T-helper 17 cell (primary cell): ENCODE results near the gene JOSD2. TPM values are rescaled to one million over a fixed set of nuclear protein-coding genes. Genes with fewer than 3 reads are reported as not detected.

Experiments used
- ATAC-seq: fragments of 150-1000 bp; cut with Tn5 transposase; 2 replicates; pipeline ENCODE4 v1.10.0; 2021; ENCODE audit warnings: mild to moderate bottlenecking, moderate library complexity
- DNase-seq, 3 donors: peaks; one replicate each; pipeline versions ENCODE4 v3.0.0 to v3.0.0-alpha.2; 2020 to 2021
- H3K9me3 ChIP-seq: one replicate; pipeline ENCODE4 v1.7.0; 2013; ENCODE audit warnings: low read length, mild to moderate bottlenecking; ENCODE audit not compliant: control insufficient read depth, poor library complexity, severe bottlenecking
- H3K27ac Mint-ChIP-seq: one replicate; pipeline ENCODE4 v1.8.0; 2022; ENCODE audit warnings: mild to moderate bottlenecking, moderate library complexity, mixed read lengths
- H3K27me3 Mint-ChIP-seq: one replicate; pipeline ENCODE4 v1.8.0; 2022; ENCODE audit warnings: mixed read lengths
- H3K36me3 Mint-ChIP-seq: one replicate; pipeline ENCODE4 v1.8.0; 2022; ENCODE audit warnings: low read depth, mixed read lengths
- H3K4me1 Mint-ChIP-seq: one replicate; pipeline ENCODE4 v1.8.0; 2022; ENCODE audit warnings: mild to moderate bottlenecking, mixed read lengths
- H3K4me3 Mint-ChIP-seq: one replicate; pipeline ENCODE4 v1.8.0; 2022; ENCODE audit warnings: mild to moderate bottlenecking, moderate library complexity, mixed read lengths
- total RNA-seq, 4 donors: library from RNA in 2 of 4; stranded (reverse) in 2 of 4; gene quantifications; one replicate each; pipeline ENCODE4 v1.2.3 and lab custom pipeline; 2022 to 2026

The JOSD2 gene
- total RNA-seq, 2 donors from 2014 or later: 14.9 to 18.0 TPM

GRCh38 chr19:50514346-50515167 is 3.6 kb upstream of the JOSD2 start:
- H3K4me1 Mint-ChIP-seq: peaks cover 15% of the 10 kb centered on the region
- H3K9me3 ChIP-seq: no peaks in the 10 kb centered on the region
- H3K36me3 Mint-ChIP-seq: peaks cover 2% of the 10 kb centered on the region
- DNase-seq (no peak), ATAC-seq (no peak)
- no peak overlapping the region for H3K4me3 Mint-ChIP-seq
- H3K27me3 Mint-ChIP-seq: no peaks in the 10 kb centered on the region
- H3K27ac Mint-ChIP-seq: no peak overlapping the region

- peak within 1 kb of the TSS; percentile 27 for H3K27ac Mint-ChIP-seq
- no peak within 1 kb of the TSS for H3K4me3 Mint-ChIP-seq
- DNase-seq: no peak
- no peaks in the 10 kb centered on the region for H3K27me3 Mint-ChIP-seq
- ATAC-seq: no peak
- peaks cover 2% of the 10 kb centered on the region for H3K36me3 Mint-ChIP-seq
- no peaks in the 10 kb centered on the region for H3K9me3 ChIP-seq
- H3K4me1 Mint-ChIP-seq: peaks cover 16% of the 10 kb centered on the region
Measured at GRCh38 chr19:50513746-50514345, 2.9 kb upstream of the JOSD2 start, which contains the start of gene ASPDH. Gene ASPDH, minus strand, starts transcription at chr19:50513913. Its CDS starts 90 bp downstream, at chr19:50513823.

- no peaks in the 10 kb centered on the region for H3K27me3 Mint-ChIP-seq
- ATAC-seq (no peak), DNase-seq (no peak)
- H3K36me3 Mint-ChIP-seq: peaks cover 5% of the 10 kb centered on the region
- no peak overlapping the region for H3K4me3 Mint-ChIP-seq
- peak overlapping the region; percentile 27 for H3K27ac Mint-ChIP-seq
- no peaks in the 10 kb centered on the region for H3K9me3 ChIP-seq
- peaks cover 20% of the 10 kb centered on the region for H3K4me1 Mint-ChIP-seq
Measured at GRCh38 chr19:50512999-50513745, 2.2 kb upstream of the JOSD2 start.

- Mint-ChIP-seq H3K27ac (peak overlapping the region; percentile 76), H3K4me3 (peak overlapping the region; percentile 80)
- no peak for ATAC-seq
Measured at GRCh38 chr19:50512112-50512998, 1.4 kb upstream of the JOSD2 start.

GRCh38 chr19:50510700-50511068 is 307 bp downstream of the JOSD2 start:
- H3K27me3 Mint-ChIP-seq: no peaks in the 10 kb centered on the region
- peak; percentile 9 for ATAC-seq
- peaks cover 22% of the 10 kb centered on the region for H3K4me1 Mint-ChIP-seq
- peak overlapping the region; percentile 80 for H3K4me3 Mint-ChIP-seq
- no peak for DNase-seq
- no peaks in the 10 kb centered on the region for H3K9me3 ChIP-seq
- H3K27ac Mint-ChIP-seq: peak overlapping the region; percentile 76
- H3K36me3 Mint-ChIP-seq: peaks cover 5% of the 10 kb centered on the region

More at GRCh38 chr19:50512112-50512998, 1.4 kb upstream of the JOSD2 start:
- H3K27me3 Mint-ChIP-seq: no peaks in the 10 kb centered on the region
- no peak for DNase-seq
- H3K9me3 ChIP-seq: no peaks in the 10 kb centered on the region
- H3K4me1 Mint-ChIP-seq: peaks cover 22% of the 10 kb centered on the region
- H3K36me3 Mint-ChIP-seq: peaks cover 5% of the 10 kb centered on the region

- Mint-ChIP-seq H3K36me3 (peaks cover 5% of the 10 kb centered on the region), H3K4me3 (peak overlapping the region; percentile 80), H3K4me1 (peaks cover 22% of the 10 kb centered on the region), H3K27ac (peak overlapping the region; percentile 76), H3K27me3 (no peaks in the 10 kb centered on the region)
- DNase-seq: no peak
- no peak for ATAC-seq
- H3K9me3 ChIP-seq: no peaks in the 10 kb centered on the region
Measured at GRCh38 chr19:50510121-50510670, 795 bp downstream of the JOSD2 start.

- peaks cover 21% of the 10 kb centered on the region for H3K4me1 Mint-ChIP-seq
- H3K27ac Mint-ChIP-seq: peak overlapping the region; percentile 76
- no peaks in the 10 kb centered on the region for H3K9me3 ChIP-seq
- peaks cover 5% of the 10 kb centered on the region for H3K36me3 Mint-ChIP-seq
- H3K27me3 Mint-ChIP-seq: no peaks in the 10 kb centered on the region
- DNase-seq (no peak), ATAC-seq (no peak)
- H3K4me3 Mint-ChIP-seq: peak overlapping the region; percentile 63
Measured at GRCh38 chr19:50509366-50509765, 1.6 kb downstream of the JOSD2 start.

GRCh38 chr19:50508843-50509190 is 2.2 kb downstream of the JOSD2 start:
- Mint-ChIP-seq H3K27ac (peak overlapping the region; percentile 59), H3K4me1 (peaks cover 20% of the 10 kb centered on the region), H3K27me3 (no peaks in the 10 kb centered on the region), H3K36me3 (peaks cover 5% of the 10 kb centered on the region), H3K4me3 (no peak overlapping the region)
- ATAC-seq (no peak), DNase-seq (no peak)
- H3K9me3 ChIP-seq: no peaks in the 10 kb centered on the region

- no peak for DNase-seq
- peaks cover 5% of the 10 kb centered on the region for H3K36me3 Mint-ChIP-seq
- ATAC-seq: no peak
- no peaks in the 10 kb centered on the region for H3K27me3 Mint-ChIP-seq
- H3K4me1 Mint-ChIP-seq: peaks cover 18% of the 10 kb centered on the region
- H3K9me3 ChIP-seq: no peaks in the 10 kb centered on the region
- H3K4me3 Mint-ChIP-seq: no peak overlapping the region
- no peak overlapping the region for H3K27ac Mint-ChIP-seq
Measured at GRCh38 chr19:50507376-50507775, 3.6 kb downstream of the JOSD2 start.

- DNase-seq (no peak), ATAC-seq (no peak)
- no peaks in the 10 kb centered on the region for H3K9me3 ChIP-seq
- no peaks in the 10 kb centered on the region for H3K27me3 Mint-ChIP-seq
- H3K27ac Mint-ChIP-seq: no peak overlapping the region
- no peak overlapping the region for H3K4me3 Mint-ChIP-seq
- peaks cover 16% of the 10 kb centered on the region for H3K4me1 Mint-ChIP-seq
- H3K36me3 Mint-ChIP-seq: peaks cover 5% of the 10 kb centered on the region
Measured at GRCh38 chr19:50506700-50507099, 4.3 kb downstream of the JOSD2 start.

GRCh38 chr19:50505856-50506611 is 5.0 kb downstream of the JOSD2 start:
- Mint-ChIP-seq H3K4me3 (no peak overlapping the region), H3K27me3 (no peaks in the 10 kb centered on the region)

More at GRCh38 chr19:50505856-50506611, 5.0 kb downstream of the JOSD2 start:
- ATAC-seq (no peak), DNase-seq (no peak)
- H3K27ac Mint-ChIP-seq: no peak overlapping the region
- no peaks in the 10 kb centered on the region for H3K9me3 ChIP-seq
- peaks cover 12% of the 10 kb centered on the region for H3K4me1 Mint-ChIP-seq
- H3K36me3 Mint-ChIP-seq: peaks cover 3% of the 10 kb centered on the region
